GM12878 (cell line): ENCODE measurements around the gene SEMG1.

Source experiments
- CTCF ChIP-seq, 3 experiments: IDR thresholded peaks in 2 of 3; conservative IDR thresholded peaks in 1 of 3; 2 replicates each; pipeline ENCODE4 v1.5.1; 2011; ENCODE audit warnings: low read depth in 3 of 3, low read length in 3 of 3, mild to moderate bottlenecking in 3 of 3, control low read depth in 2 of 3, moderate library complexity in 2 of 3, inconsistent platforms in 1 of 3, mixed read lengths in 1 of 3; ENCODE audit not compliant: control insufficient read depth in 2 of 3, insufficient read depth in 1 of 3; ENCODE audit errors: extremely low read depth in 1 of 3
- EP300 ChIP-seq, 2 experiments: fragments of 150-350 bp in 1 of 2; IDR thresholded peaks; 2 replicates each; pipeline ENCODE4 v1.6.1; 2011 to 2012; ENCODE audit warnings: low read depth in 2 of 2, low read length in 2 of 2, borderline replicate concordance in 1 of 2, improper control_type of control experiment in 1 of 2, inconsistent platforms in 1 of 2; ENCODE audit not compliant: control insufficient read depth in 1 of 2
- EZH2 ChIP-seq: IDR thresholded peaks from 2 replicates; pipeline ENCODE4 v1.6.1; 2012; ENCODE audit warnings: low read depth, mild to moderate bottlenecking, control low read depth, inconsistent platforms, low read length, borderline replicate concordance; ENCODE audit not compliant: control insufficient read depth
- POLR2A ChIP-seq: IDR thresholded peaks from 2 replicates; pipeline ENCODE4 v1.6.1; 2011; ENCODE audit warnings: low read depth, mild to moderate bottlenecking, low read length

- TF ChIP-seq CTCF (IDR thresholded peaks at IDR 0.05 in 2 of 3, conservative IDR thresholded peaks at IDR 0.05 in 1 of 3; ENCODE audit: control insufficient read depth in 2 of 3, extremely low read depth in 1 of 3, insufficient read depth in 1 of 3, low read depth in 3 of 3, low read length in 3 of 3) (no peak), EP300 (IDR thresholded peaks at IDR 0.05; ENCODE audit: borderline replicate concordance in 1 of 2, control insufficient read depth in 1 of 2, low read depth in 2 of 2, low read length in 2 of 2) (no peak), POLR2A (no peak), EZH2 (no peak)
These were observed 41.8 kb downstream of the SEMG1 start for GRCh38 chr20:45248609-45249008.
